NCI-H128 (cell line): ENCODE results near the gene GALNT9.

Experiments
- DNase-seq: peaks from one replicate; lab custom pipeline; 2025; ENCODE audit not compliant: unreplicated experiment; lab: John Stamatoyannopoulos, UW

The GALNT9 gene

DNA sequence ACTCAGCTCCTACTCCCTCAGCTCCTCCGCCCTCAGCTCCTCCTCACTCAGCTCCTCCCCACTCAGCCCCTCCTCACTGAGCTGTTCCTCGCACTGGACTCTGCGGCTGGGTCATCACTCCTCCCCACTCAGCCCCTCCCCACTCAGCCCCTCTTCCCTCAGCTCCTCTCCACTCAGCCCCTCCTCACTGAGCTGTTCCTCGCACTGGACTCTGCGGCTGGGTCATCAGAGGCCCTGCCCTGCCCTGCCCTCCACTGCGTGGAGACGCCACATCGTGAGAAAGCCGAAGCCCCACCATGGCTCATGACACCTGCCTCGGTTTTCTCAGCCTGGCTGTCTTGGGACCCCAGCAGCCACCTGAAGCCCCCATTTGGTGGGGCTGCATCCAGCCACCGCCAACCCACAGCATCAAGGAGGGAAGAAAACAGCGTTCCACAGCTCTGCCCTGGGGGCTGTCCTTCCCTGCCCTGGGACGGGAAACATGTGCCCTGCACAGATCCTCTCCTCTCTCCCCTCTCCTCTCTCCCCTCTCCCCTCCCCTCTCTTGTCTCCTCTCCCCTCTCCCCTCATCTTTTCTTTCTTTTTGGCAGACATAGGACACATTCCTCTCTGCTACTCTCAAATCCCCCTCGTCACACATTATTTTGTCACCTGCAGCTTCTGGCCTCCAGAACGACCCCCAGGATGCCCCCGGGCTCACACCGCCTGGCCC lies 167.4 kb downstream of the GALNT9 start:
- DNase-seq: no peak

DNA sequence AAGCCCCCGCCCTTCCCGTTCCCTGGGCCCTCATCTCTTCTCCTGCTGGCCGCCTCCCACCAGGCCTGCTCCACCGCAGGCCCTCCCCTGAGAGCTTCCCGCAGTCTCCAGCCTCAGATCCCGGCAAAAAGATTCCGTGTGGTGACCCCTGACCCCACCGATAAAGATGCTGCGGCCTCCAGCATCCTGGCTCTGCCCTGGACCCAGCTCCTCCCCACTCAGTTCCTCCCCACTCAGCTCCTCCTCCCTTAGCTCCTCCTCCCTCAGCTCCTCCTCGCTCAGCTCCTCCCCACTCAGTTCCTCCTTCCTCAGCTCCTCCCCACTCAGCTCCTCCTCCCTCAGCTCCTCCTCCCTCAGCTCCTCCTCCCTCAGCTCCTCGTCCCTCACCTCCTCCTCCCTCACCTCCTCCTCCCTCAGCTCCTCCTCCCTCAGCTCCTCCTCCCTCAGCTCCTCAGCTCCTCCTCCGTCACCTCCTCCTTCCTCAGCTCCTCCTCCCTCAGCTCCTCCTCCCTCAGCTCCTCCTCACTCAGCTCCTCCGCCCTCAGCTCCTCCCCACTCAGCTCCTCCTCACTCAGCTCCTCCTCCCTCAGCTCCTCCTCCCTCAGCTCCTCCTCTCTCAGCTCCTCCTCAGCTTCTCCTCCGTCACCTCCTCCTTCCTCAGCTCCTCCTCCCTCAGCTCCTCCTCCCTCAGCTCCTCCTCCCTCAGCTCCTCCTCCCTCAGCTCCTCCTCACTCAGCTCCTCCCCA lies 168.2 kb downstream of the GALNT9 start:
- DNase-seq: no peak

DNA sequence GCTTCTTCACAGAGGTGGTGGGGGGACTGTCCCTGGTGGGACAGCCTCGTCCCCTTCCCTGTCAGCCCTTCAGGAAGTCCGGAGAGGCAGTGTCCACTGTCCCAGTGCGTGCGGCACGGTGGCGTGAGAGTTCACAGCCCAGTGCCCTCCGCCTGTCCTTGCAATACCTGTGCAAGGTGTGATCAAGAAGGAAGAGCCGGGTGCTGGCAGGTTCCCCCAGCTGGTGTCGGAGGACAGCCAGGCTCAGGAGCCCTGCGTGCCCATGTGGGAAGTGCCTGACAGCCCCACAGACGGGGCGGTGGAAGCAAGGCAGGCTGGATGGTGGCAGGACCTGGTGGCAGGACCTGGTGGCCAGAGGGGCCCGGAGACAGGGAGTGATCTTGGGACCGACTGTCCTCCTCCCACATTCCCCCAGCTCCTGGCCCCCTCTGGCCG lies 168.8 kb downstream of the GALNT9 start:
- no peak for DNase-seq

- DNase-seq: no peak
Observed at GRCh38 chr12:132160016-132160415, 169.4 kb downstream of the GALNT9 start.

- DNase-seq: no peak
Observed at GRCh38 chr12:132159555-132160003, 169.8 kb downstream of the GALNT9 start.

GRCh38 chr12:132158677-132159554 lies 170.5 kb downstream of the GALNT9 start:
- DNase-seq: no peak

GRCh38 chr12:132157733-132158409 lies 171.5 kb downstream of the GALNT9 start:
- DNase-seq: no peak

- DNase-seq: no peak
Observed at GRCh38 chr12:132156573-132157325, 172.6 kb downstream of the GALNT9 start.

GRCh38 chr12:132155771-132156572 lies 173.4 kb downstream of the GALNT9 start:
- DNase-seq: no peak

GRCh38 chr12:132154941-132155770 lies 174.2 kb downstream of the GALNT9 start:
- no peak for DNase-seq

- no peak for DNase-seq
Observed at GRCh38 chr12:132154341-132154761, 175.0 kb downstream of the GALNT9 start.

GRCh38 chr12:132153501-132154340 lies 175.7 kb downstream of the GALNT9 start:
- DNase-seq: peak; percentile 70

GRCh38 chr12:132152953-132153352 lies 176.4 kb downstream of the GALNT9 start:
- no peak for DNase-seq

DNA sequence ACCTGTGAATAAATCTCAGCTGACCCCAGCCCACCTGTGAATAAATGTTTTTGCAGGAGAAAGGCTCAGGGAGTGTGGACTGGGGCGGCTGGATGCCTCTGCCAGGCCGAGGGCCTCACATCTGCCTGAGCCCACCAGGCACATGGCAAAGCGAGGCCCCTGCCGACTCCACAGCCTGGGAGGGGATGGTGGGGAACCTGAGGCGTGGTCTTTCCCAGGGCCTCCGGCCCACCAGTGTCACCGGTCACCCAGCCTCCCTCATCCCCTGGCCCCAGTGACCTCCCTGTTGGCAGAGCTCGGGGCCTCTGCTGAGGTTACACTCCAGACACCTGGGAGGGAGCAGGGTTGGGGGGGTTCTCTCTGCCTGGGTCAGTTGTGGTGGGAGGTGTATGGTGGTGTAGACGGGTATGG lies 177.0 kb downstream of the GALNT9 start:
- no peak for DNase-seq

GRCh38 chr12:132151766-132152410 lies 177.5 kb downstream of the GALNT9 start:
- no peak for DNase-seq

GRCh38 chr12:132151145-132151765 lies 178.1 kb downstream of the GALNT9 start:
- no peak for DNase-seq

DNA sequence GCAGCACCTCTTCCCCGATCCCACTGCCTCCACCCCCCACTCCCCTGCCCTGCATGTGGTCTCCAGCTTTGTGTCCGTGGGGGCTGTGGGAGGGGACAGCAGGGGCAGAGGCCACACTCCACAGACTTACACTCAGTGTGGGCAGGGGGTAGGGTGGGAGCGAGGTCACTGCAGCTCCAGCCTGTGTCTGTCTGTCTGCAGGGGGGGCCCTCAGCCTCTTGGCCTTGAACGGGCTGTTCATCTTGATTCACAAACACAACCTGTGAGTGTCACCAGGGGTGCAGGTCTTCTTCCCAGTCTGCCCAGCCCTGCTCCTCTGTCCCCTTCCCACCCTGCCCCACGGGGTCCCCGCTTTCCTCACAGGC lies 178.6 kb downstream of the GALNT9 start:
- no peak for DNase-seq
